GM06990 (cell line): ENCODE measurements around the gene THSD4.

ENCODE experiments used
- DNase-seq: peaks from one replicate; pipeline ENCODE4 v3.0.0-alpha.2; 2011; ENCODE audit not compliant: insufficient read length; ENCODE audit errors: extremely low read depth
- H3K27me3 ChIP-seq: replicated peaks from 2 replicates; pipeline ENCODE4 v1.6.0; 2011; ENCODE audit warnings: low read length; ENCODE audit not compliant: control insufficient read depth, insufficient read depth
- H3K36me3 ChIP-seq: 2 replicates; pipeline ENCODE4 v1.5.1; 2011; ENCODE audit warnings: low read length; ENCODE audit not compliant: control insufficient read depth, insufficient read depth
- H3K4me3 ChIP-seq: replicated peaks from 2 replicates; pipeline ENCODE4 v1.5.1; 2011; ENCODE audit warnings: low read depth, mild to moderate bottlenecking, control low read depth, low read length
- CTCF ChIP-seq: IDR thresholded peaks from 2 replicates; pipeline ENCODE4 v1.5.1; 2011; ENCODE audit warnings: low read length, control low read depth, mild to moderate bottlenecking, inconsistent platforms; ENCODE audit not compliant: insufficient read depth, poor library complexity, severe bottlenecking

Gene THSD4

GRCh38 chr15:71817351-71817750, 702.1 kb downstream of the THSD4 start:
- H3K36me3 ChIP-seq = no peaks in the 10 kb centered on the region
- H3K4me3 ChIP-seq = no peak overlapping the region
- H3K27me3 ChIP-seq = no peaks in the 10 kb centered on the region
- no peak for TF ChIP-seq CTCF
- DNase-seq = no peak

- Histone ChIP-seq H3K4me3 (no peak overlapping the region), H3K36me3 (no peaks in the 10 kb centered on the region; the same call in 1 of the 2 replicates), H3K27me3 (no peaks in the 10 kb centered on the region)
- no peak for TF ChIP-seq CTCF
- no peak for DNase-seq
Observed at GRCh38 chr15:71820127-71820526, 704.9 kb downstream of the THSD4 start.

GRCh38 chr15:71821547-71822129, 706.4 kb downstream of the THSD4 start:
- no peak for TF ChIP-seq CTCF
- peaks cover 3% of the 10 kb centered on the region for H3K36me3 ChIP-seq
- no peaks in the 10 kb centered on the region for H3K27me3 ChIP-seq
- no peak for DNase-seq
- H3K4me3 ChIP-seq = no peak overlapping the region

GRCh38 chr15:71822890-71823630, 707.8 kb downstream of the THSD4 start:
- TF ChIP-seq CTCF = no peak
- DNase-seq = no peak
- H3K4me3 ChIP-seq = no peak overlapping the region
- no peaks in the 10 kb centered on the region for H3K27me3 ChIP-seq
- H3K36me3 ChIP-seq = peaks cover 3% of the 10 kb centered on the region

- peaks cover 3% of the 10 kb centered on the region for H3K36me3 ChIP-seq
- no peak overlapping the region for H3K4me3 ChIP-seq
- no peaks in the 10 kb centered on the region for H3K27me3 ChIP-seq
- DNase-seq = no peak
- TF ChIP-seq CTCF = no peak
Observed at GRCh38 chr15:71823801-71824200, 708.5 kb downstream of the THSD4 start.
